Measurements from ENCODE around the gene TRMT5. TPM values are rescaled to one million over a fixed set of nuclear protein-coding genes. Genes with fewer than 3 reads are reported as not detected.

TRMT5 gene
- total and polyA plus RNA-seq, 2 donors (not counting 3 experiments of a cell fraction or from before 2014, with no cell fraction given), result 2.4 to 12.6 TPM

GRCh38 chr14:60944204-60944603 is 36.7 kb downstream of the TRMT5 start:
- Histone ChIP-seq H3K4me1 (ENCODE audit: control insufficient read depth, extremely low read depth, insufficient read depth, low read length) (peaks cover 2% of the 10 kb centered on the region), H3K36me3 (ENCODE audit: control insufficient read depth in 2 of 2, extremely low read depth in 1 of 2, insufficient read depth in 2 of 2, low read length in 2 of 2) (no peaks in the 10 kb centered on the region), H3K4me2 (ENCODE audit: insufficient read depth, low read length) (no peak overlapping the region), H3K27ac (ENCODE audit: insufficient read depth, low read depth, low read length) (no peak overlapping the region), H3K9ac (replicated peaks; ENCODE audit: extremely low read depth, insufficient read depth, low read length) (no peak overlapping the region), H4K20me1 (replicated peaks; ENCODE audit: control insufficient read depth, extremely low read depth, insufficient read depth, low read length) (no peaks in the 10 kb centered on the region), H3K79me2 (ENCODE audit: control insufficient read depth, insufficient read depth, low read length) (no peaks in the 10 kb centered on the region), H3K4me3 (replicated peaks in 1 of 3; ENCODE audit: insufficient read depth in 1 of 3, low read depth in 1 of 3, low read length in 3 of 3) (no peak overlapping the region), H3K9me3 (replicated peaks; ENCODE audit: control insufficient read depth, insufficient read depth, low read length) (no peaks in the 10 kb centered on the region), H2AFZ (ENCODE audit: low read depth, low read length) (no peak overlapping the region), H3K9me1 (replicated peaks; ENCODE audit: control insufficient read depth, extremely low read depth, insufficient read depth, low read length) (no peaks in the 10 kb centered on the region), H3K27me3 (ENCODE audit: control insufficient read depth in 2 of 2, insufficient read depth in 2 of 2, low read length in 2 of 2) (no peaks in the 10 kb centered on the region)
- TF ChIP-seq MYC (IDR thresholded peaks at IDR 0.05; ENCODE audit: low read depth, low read length), result no peak
- no peak for TF ChIP-seq EZH2 (IDR thresholded peaks at IDR 0.05; ENCODE audit: borderline replicate concordance, low read depth, low read length, severe bottlenecking)
- no peak for TF ChIP-seq FOS (IDR thresholded peaks at IDR 0.05; ENCODE audit: borderline replicate concordance, insufficient read depth, low read length)
- TF ChIP-seq POLR2A (IDR thresholded peaks at IDR 0.05; ENCODE audit: low read depth, low read length), result no peak
- TF ChIP-seq JUN (IDR thresholded peaks at IDR 0.05; ENCODE audit: borderline replicate concordance, insufficient read depth, insufficient read length, low read depth), result no peak
- TF ChIP-seq POLR2AphosphoS5 (IDR thresholded peaks at IDR 0.05; ENCODE audit: insufficient read depth, low read depth, low read length), result no peak
- TF ChIP-seq MAX (IDR thresholded peaks at IDR 0.05; ENCODE audit: insufficient read depth, insufficient read length), result no peak
- no peak for TF ChIP-seq CTCF (IDR thresholded peaks at IDR 0.05; ENCODE audit: extremely low read depth in 1 of 2, insufficient read depth in 1 of 2, low read depth in 1 of 2, low read length in 2 of 2)
- POLR2A ChIA-PET, result no interaction called here
- dilution Hi-C loops (cut with MboI; ENCODE audit: extremely low pct_ligation_motif_present, low sequenced_read_pairs) (no loop called here), intact Hi-C loops (cut with micrococcal nuclease) (no loop called here)
- DNase-seq (ENCODE audit: low read depth, low spot score), result peak; percentile 17
- CTCF ChIA-PET, result interaction anchor here (0.6 to 1.0 kb wide), 2 partner anchors 15 to 239 kb away, joined by 3 read pairs; no protein-coding TSS in a partner anchor
- no TSS peak for BruUV-seq (replicated peaks)
- FAIRE-seq, result peak; percentile 67

All from endothelial cell of umbilical vein (primary cell).